Sigmoid colon (tissue), 4 donors: ENCODE results near the gene IRS4.

Experiments used
- EP300 ChIP-seq, 4 donors: sonication (generic); formaldehyde crosslinking; IDR thresholded peaks; one replicate each; pipeline ENCODE4 v1.6.1; 2017; ENCODE audit warnings: antibody characterized with exemption in 4 of 4
- POLR2A ChIP-seq, 2 donors: fragments of 450-650 bp; IDR thresholded peaks; one replicate each; pipeline ENCODE4 v1.6.1; 2016; ENCODE audit warnings: antibody characterized with exemption in 2 of 2, mild to moderate bottlenecking in 2 of 2, moderate library complexity in 2 of 2
- POLR2AphosphoS5 ChIP-seq, 4 donors: sonication (generic); formaldehyde crosslinking; IDR thresholded peaks; one replicate each; pipeline ENCODE4 v1.6.1; 2017; ENCODE audit warnings: antibody characterized with exemption in 4 of 4
- TF ChIP-seq, protein P1 (sequence below), 4 experiments: fragments of 450-650 bp in 3 of 4; fragments of 200-600 bp in 1 of 4; IDR thresholded peaks; one replicate each; pipeline ENCODE4 v1.5.1; 2016 to 2019; ENCODE audit warnings: antibody characterized with exemption in 4 of 4, mild to moderate bottlenecking in 3 of 4, moderate library complexity in 2 of 4

DNA sequence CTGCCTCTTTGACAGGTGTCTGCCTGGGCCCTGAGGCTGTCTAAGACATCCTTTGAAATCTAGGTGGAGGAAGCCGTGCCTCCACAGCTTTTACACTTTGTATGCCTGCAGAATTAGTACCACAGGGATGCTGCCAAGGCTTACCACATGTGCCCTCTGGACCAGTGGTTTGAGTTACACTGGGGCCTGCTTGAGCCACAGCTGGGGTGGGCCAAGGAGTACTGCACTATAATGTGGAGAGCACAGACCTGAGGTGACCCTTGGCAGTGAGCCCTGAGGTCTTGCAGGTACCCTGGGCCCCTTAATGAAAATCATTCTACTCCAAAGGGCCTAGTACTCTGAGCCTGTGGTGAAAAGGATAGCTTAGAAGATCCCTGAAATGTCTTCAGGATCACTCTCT, 27.2 kb upstream of the IRS4 start:
- TF ChIP-seq POLR2A (IDR thresholded peaks at IDR 0.05) (no peak), POLR2AphosphoS5 (IDR thresholded peaks at IDR 0.05) (no peak), EP300 (IDR thresholded peaks at IDR 0.05) (no peak)
- TF ChIP-seq, protein P1, sequence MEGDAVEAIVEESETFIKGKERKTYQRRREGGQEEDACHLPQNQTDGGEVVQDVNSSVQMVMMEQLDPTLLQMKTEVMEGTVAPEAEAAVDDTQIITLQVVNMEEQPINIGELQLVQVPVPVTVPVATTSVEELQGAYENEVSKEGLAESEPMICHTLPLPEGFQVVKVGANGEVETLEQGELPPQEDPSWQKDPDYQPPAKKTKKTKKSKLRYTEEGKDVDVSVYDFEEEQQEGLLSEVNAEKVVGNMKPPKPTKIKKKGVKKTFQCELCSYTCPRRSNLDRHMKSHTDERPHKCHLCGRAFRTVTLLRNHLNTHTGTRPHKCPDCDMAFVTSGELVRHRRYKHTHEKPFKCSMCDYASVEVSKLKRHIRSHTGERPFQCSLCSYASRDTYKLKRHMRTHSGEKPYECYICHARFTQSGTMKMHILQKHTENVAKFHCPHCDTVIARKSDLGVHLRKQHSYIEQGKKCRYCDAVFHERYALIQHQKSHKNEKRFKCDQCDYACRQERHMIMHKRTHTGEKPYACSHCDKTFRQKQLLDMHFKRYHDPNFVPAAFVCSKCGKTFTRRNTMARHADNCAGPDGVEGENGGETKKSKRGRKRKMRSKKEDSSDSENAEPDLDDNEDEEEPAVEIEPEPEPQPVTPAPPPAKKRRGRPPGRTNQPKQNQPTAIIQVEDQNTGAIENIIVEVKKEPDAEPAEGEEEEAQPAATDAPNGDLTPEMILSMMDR (IDR thresholded peaks at IDR 0.05) = no peak
